ENCODE results near the gene PTPN4. TPM values are rescaled to one million over a fixed set of nuclear protein-coding genes. Genes with fewer than 3 reads are reported as not detected.

Gene PTPN4
- total and polyA plus RNA-seq, 2 of the 8 experiments (the other 6 are each of a cell fraction or from before 2014, with no cell fraction given), result 28.5 to 105 TPM

GRCh38 chr2:119857742-119858141 is 98.0 kb downstream of the PTPN4 start:
- Histone ChIP-seq H3K56ac (replicated peaks; ENCODE audit: insufficient read length, low read depth, low read length) (no peak overlapping the region), H3K79me2 (ENCODE audit: control insufficient read depth in 1 of 2, insufficient read depth in 2 of 2, low read length in 2 of 2) (peaks cover 0 to 97% of the 10 kb centered on the region in 2 experiments; a peak in 3 of 4 replicates), H3K18ac (ENCODE audit: extremely low read depth, low read length) (no peak overlapping the region; the same call in 1 of the 2 replicates), H4K20me1 (replicated peaks in 1 of 2; ENCODE audit: control insufficient read depth in 1 of 2, insufficient read depth in 2 of 2, low read length in 2 of 2) (peaks cover 3% of the 10 kb centered on the region in 2 experiments), H3K4me1 (replicated peaks in 1 of 4; ENCODE audit: control insufficient read depth in 3 of 4, insufficient read depth in 4 of 4, low read length in 3 of 4) (peaks cover 0 to 14% (median 3%) of the 10 kb centered on the region in 4 experiments; a peak in 4 of 7 replicates), H2AK5ac (ENCODE audit: low read depth, low read length) (no peak overlapping the region), H3K14ac (ENCODE audit: insufficient read length) (no peak overlapping the region), H2BK5ac (ENCODE audit: low read depth, low read length) (no peak overlapping the region), H2BK20ac (ENCODE audit: low read length) (no peak overlapping the region), H2BK15ac (ENCODE audit: low read length) (no peak overlapping the region), H3K23me2 (ENCODE audit: low read depth, low read length) (no peaks in the 10 kb centered on the region), H3K4me3 (ENCODE audit: extremely low read depth in 1 of 4, insufficient read depth in 2 of 4, low read depth in 3 of 4, low read length in 4 of 4) (no peak overlapping the region), H3K9ac (replicated peaks in 1 of 4; ENCODE audit: extremely low read depth in 1 of 4, low read depth in 3 of 4, low read length in 3 of 4) (no peak overlapping the region), H3K23ac (ENCODE audit: insufficient read length) (no peak overlapping the region), H2BK12ac (ENCODE audit: low read depth, low read length) (no peak overlapping the region), H4K8ac (ENCODE audit: extremely low read depth, insufficient read depth, low read length) (no peak overlapping the region), H3K4me2 (ENCODE audit: insufficient read depth in 1 of 2, low read depth in 2 of 2, low read length in 2 of 2) (no peak overlapping the region), H2AFZ (ENCODE audit: low read length) (no peak overlapping the region), H3K79me1 (ENCODE audit: low read depth, low read length) (peaks cover 4% of the 10 kb centered on the region; the same call in 1 of the 2 replicates), H4K5ac (ENCODE audit: insufficient read length, low read depth, low read length) (no peak overlapping the region), H3K4ac (replicated peaks; ENCODE audit: insufficient read length, low read depth, low read length) (no peak overlapping the region), H3K9me3 (ENCODE audit: insufficient read depth in 2 of 2, low read depth in 1 of 2, low read length in 1 of 2) (no peaks in the 10 kb centered on the region), H3K27me3 (replicated peaks in 1 of 4; ENCODE audit: control insufficient read depth in 3 of 4, extremely low read depth in 1 of 4, insufficient read depth in 3 of 4, low read length in 3 of 4) (no peaks in the 10 kb centered on the region), H4K91ac (replicated peaks; ENCODE audit: insufficient read length, low read length) (no peak overlapping the region), H2BK120ac (replicated peaks; ENCODE audit: low read depth, low read length) (no peak overlapping the region), H3K27ac (ENCODE audit: low read depth, low read length) (no peak overlapping the region), H3K36me3 (ENCODE audit: control insufficient read depth in 2 of 4, insufficient read depth in 4 of 4, low read length in 3 of 4) (no peaks in the 10 kb centered on the region; a peak in 1 of 8 replicates)
- ChIA-PET POLR2A (ENCODE audit: partially characterized antibody) (interaction anchor here (0.5 kb wide), 1 partner anchor 60 kb away, joined by 3 read pairs; no protein-coding TSS in a partner anchor), CTCF (ENCODE audit: partially characterized antibody) (interaction anchor here (0.6 kb wide), 1 partner anchor 35 kb away, joined by 3 read pairs; no protein-coding TSS in a partner anchor)
- FAIRE-seq (no peak), DNase-seq (ENCODE audit: low read depth in 1 of 2, low spot score in 2 of 2) (no peak)
- 93% methylated on average over 3 of the region's 3 CpGs; no CpG with 5 or more reads in 1 of the 2 experiments for WGBS, 2 experiments (ENCODE audit: extremely low coverage in 1 of 2, insufficient coverage in 1 of 2, insufficient read length in 1 of 2, insufficient replicate concordance in 2 of 2, low coverage in 1 of 2, low lambda C conversion rate in 2 of 2, missing lambda C conversion rate in 1 of 2)
- TF ChIP-seq RFX5 (IDR thresholded peaks at IDR 0.05; ENCODE audit: borderline replicate concordance, low read depth, low read length), result no peak
- TF ChIP-seq SIN3A (conservative IDR thresholded peaks at IDR 0.05 in 1 of 2, IDR thresholded peaks at IDR 0.05 in 1 of 2; ENCODE audit: low read depth in 1 of 2, low read length in 2 of 2), result no peak
- TF ChIP-seq CBX5 (IDR thresholded peaks at IDR 0.05; ENCODE audit: low read depth, low read length), result no peak
- TF ChIP-seq HDAC6 (IDR thresholded peaks at IDR 0.05; ENCODE audit: low read depth, low read length), result no peak
- TF ChIP-seq YY1 (IDR thresholded peaks at IDR 0.05; ENCODE audit: low read depth, low read length), result no peak
- no peak for TF ChIP-seq MAX (IDR thresholded peaks at IDR 0.05)
- TF ChIP-seq ZNF274 (IDR thresholded peaks at IDR 0.05; ENCODE audit: borderline replicate concordance, extremely low read depth, low read length), result no peak
- no peak for TF ChIP-seq ATF3 (IDR thresholded peaks at IDR 0.05; ENCODE audit: insufficient read depth, low read depth, low read length)
- TF ChIP-seq CTBP2 (IDR thresholded peaks at IDR 0.05; ENCODE audit: borderline replicate concordance, insufficient read depth, insufficient read length, low read length), result no peak
- TF ChIP-seq RNF2 (IDR thresholded peaks at IDR 0.05; ENCODE audit: borderline replicate concordance, low read depth, low read length, missing control alignments, poor library complexity, severe bottlenecking), result no peak
- no peak for TF ChIP-seq BCL11A (IDR thresholded peaks at IDR 0.05; ENCODE audit: low read depth in 2 of 2, low read length in 2 of 2)
- TF ChIP-seq POLR2AphosphoS5 (IDR thresholded peaks at IDR 0.05; ENCODE audit: low read depth, low read length), result no peak

All from H1 (cell line).